GM18498 (cell line): ENCODE data around the gene ADAM29.
"Not testable (repeated sequence)": the region's sequence is repeated elsewhere in the genome, so short reads cannot be mapped to it uniquely, and the experiment has no call there.

ENCODE experiments used
- ATAC-seq: cut with Tn5 transposase; IDR thresholded peaks from one replicate; pipeline ENCODE4 v1.9.1; 2021; ENCODE audit warnings: mild to moderate bottlenecking, moderate library complexity; ENCODE audit not compliant: unreplicated experiment

Gene ADAM29

GRCh38 chr4:174946246-174946645 lies 28.1 kb downstream of the ADAM29 start:
- no peak for ATAC-seq

GRCh38 chr4:174948826-174949225 lies 30.7 kb downstream of the ADAM29 start:
- no peak for ATAC-seq

DNA sequence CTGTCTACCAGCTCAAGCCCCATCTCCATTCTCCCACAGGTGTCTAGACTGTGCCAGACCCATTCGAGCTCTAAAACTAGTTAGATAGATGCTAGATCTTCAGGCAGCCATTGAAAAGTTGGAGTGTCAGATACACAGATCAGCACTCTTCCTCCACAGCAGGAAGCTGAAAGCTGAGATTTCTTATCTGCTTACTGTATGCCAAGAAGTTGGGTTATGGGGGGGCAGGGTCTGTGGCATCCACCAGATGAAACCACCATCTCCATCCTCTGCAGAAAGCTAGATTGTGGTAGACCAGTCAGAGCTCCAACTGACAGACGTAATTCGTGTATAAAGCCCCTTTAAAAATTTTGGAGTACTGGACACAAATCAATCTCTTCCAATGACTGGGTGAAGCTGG lies 54.8 kb downstream of the ADAM29 start:
- no peak for ATAC-seq

GRCh38 chr4:174973336-174973735 lies 55.2 kb downstream of the ADAM29 start:
- no peak for ATAC-seq

- no peak for ATAC-seq
Measured at GRCh38 chr4:174983128-174983750, 65.1 kb downstream of the ADAM29 start.

GRCh38 chr4:174983870-174984269 lies 65.7 kb downstream of the ADAM29 start:
- ATAC-seq, result not testable (repeated sequence)

DNA sequence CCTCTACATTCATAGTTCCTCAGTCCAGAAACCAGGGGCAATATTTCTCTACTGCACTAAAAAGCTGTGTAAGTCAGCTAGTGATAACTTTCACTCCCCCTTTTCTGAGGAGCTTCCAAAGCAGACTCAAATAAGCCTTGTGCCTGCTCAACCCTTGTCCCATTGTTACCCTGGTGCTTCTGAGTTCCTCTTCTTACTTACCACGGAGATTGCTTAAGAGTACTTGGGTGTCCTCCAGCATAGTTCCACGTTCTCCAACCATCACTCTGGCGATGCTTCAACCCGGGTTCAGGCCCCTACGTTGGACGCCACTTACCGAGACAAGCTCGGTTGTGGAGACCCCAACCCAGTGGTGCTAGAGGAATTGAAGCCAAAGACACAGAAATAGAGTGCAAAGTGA lies 71.6 kb downstream of the ADAM29 start:
- ATAC-seq, result no peak

GRCh38 chr4:174993916-174994315 lies 75.8 kb downstream of the ADAM29 start:
- no peak for ATAC-seq

- no peak for ATAC-seq
Measured at GRCh38 chr4:174996079-174996478, 77.9 kb downstream of the ADAM29 start.

GRCh38 chr4:174999407-174999806 lies 81.2 kb downstream of the ADAM29 start:
- ATAC-seq, result no peak

- ATAC-seq, result no peak
Measured at GRCh38 chr4:175017751-175018150, 99.6 kb downstream of the ADAM29 start.

- not testable (repeated sequence) for ATAC-seq
Measured at GRCh38 chr4:175019447-175019846, 101.3 kb downstream of the ADAM29 start.
